HG02610 (cell line): ENCODE results near the gene OR2V1.

Experiments used
- ATAC-seq: cut with Tn5 transposase; IDR thresholded peaks from one replicate; pipeline ENCODE4 v1.9.1; 2021; ENCODE audit warnings: mild to moderate bottlenecking, moderate library complexity; ENCODE audit not compliant: unreplicated experiment

The OR2V1 gene

DNA sequence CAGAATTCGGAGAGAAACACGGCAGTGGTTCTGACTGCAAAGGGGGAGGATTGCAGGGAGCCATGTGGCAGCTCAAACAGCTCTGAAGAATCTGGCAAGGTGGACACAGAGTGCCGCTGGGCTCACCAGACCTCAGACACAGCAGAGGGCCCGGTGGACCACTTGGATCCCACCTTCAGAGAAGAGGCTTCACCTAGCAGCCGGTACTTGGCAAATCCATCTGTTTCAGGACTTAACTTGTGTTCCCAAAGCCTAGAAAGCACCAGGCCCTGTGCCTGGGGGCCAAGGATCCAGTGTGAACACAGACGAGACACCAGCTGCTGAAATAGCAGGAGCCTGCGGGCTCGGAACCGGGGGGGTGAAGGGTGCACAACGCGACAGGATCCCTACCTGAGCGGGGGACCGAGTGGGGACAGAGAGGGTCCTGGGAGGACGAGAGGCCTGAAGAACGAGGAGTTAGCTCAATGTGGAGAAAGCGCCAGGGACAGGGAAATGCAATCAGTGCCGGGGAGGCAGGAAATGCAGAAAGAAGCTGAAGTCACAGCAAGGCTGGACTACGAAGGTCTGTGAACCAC lies 46.3 kb downstream of the OR2V1 start:
- no peak for ATAC-seq

DNA sequence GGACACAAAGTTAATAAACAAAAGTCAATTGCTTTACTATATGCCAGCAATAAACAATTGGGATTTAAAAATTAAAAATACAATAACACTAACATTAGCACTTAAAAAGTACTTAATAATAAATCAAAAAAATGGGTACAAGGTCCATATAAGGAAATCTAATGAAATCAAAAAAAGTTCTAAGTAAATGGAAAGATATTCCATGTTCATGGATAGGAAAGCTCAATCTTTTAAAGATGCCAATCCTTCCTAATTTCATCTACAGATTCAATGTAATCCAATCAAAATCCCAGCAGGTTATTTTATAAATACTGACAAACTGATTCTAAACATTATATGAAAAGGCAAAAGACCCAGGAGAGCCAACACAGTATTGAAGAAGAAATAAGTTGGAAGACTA lies 49.0 kb downstream of the OR2V1 start:
- no peak for ATAC-seq

DNA sequence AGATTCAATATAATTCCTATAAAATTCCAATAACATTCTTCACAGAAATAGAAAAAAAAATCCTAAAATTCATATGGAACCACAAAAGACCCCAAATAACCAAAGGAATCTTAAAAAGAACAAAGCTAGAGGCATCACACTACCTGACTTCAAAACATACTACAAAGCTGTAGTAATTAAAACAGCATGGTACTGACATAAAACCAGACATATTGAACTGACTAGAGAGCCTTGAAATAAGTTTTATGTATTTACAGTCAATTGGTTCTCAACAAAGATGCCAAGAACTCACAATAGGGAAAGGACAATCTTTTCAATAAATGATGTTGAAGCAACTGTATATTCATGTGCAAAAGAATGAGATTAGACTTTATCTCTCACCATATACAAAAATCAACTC lies 54.0 kb downstream of the OR2V1 start:
- no peak for ATAC-seq
